MG63 (cell line): ENCODE data around the gene SLC17A5. TPM values are rescaled to one million over a fixed set of nuclear protein-coding genes. Genes with fewer than 3 reads are reported as not detected.
A peak's percentile ranks its signal among the peaks of the same experiment; 100 is the strongest.

Source experiments
- DNase-seq: peaks from one replicate; pipeline ENCODE4 v3.0.0-alpha.2; 2020
- H3K27me3 ChIP-seq: fragments of 250-450 bp; sonication (Bioruptor Pico); 2 replicates; pipeline ENCODE4 v1.5.1; 2020; ENCODE audit warnings: mild to moderate bottlenecking, moderate library complexity
- H3K36me3 ChIP-seq: fragments of 250-450 bp; sonication (Bioruptor Pico); 2 replicates; pipeline ENCODE4 v1.5.1; 2020; ENCODE audit warnings: mild to moderate bottlenecking, moderate library complexity
- H3K4me3 ChIP-seq: fragments of 250-450 bp; sonication (Bioruptor Pico); 2 replicates; pipeline ENCODE4 v1.5.1; 2020; ENCODE audit warnings: mild to moderate bottlenecking, moderate library complexity
- H3K9me3 ChIP-seq: fragments of 250-450 bp; sonication (Bioruptor Pico); 2 replicates; pipeline ENCODE4 v1.5.1; 2020; ENCODE audit warnings: mild to moderate bottlenecking, moderate library complexity
- total RNA-seq: library from RNA; depleted of rRNA; stranded (reverse); fragments of >200 nt; shearing (Covaris generic); gene quantifications from 2 replicates; pipeline ENCODE4 v1.2.3, GENCODE V29; 2014; ENCODE audit warnings: low replicate concordance

The SLC17A5 gene
- total RNA-seq, 1 experiment from 2014 or later = 8.1 TPM

DNA sequence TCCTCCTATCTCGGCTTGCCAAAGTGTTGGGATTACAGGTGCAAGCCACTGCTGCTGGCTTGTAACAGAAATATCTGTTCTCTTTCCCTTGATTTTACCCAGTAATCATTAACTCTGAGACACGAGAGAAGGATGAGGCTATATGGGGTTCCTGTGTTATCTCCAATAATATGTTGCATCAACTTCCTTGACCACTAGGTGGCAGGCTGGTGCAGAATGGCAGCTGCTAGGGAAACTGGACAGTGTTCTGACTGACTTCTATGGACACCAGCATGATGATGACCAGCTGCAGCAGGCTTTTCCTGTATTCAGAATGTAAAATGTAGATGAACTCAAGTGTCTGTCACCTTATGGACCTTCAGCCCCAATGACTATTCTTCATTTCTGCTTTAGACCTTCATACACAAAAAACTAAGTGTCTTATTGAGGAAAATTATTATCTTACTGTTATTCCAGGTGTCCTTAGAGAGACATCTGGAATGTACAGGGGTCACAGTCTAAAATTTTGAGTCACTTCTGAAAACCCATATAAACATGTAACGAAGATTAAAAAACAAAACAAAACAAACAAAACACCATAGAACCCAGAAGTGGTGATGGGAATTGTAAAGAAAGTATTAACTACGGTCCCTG, 21.8 kb upstream of the SLC17A5 start:
- Histone ChIP-seq H3K4me3 (no peak overlapping the region), H3K36me3 (no peaks in the 10 kb centered on the region), H3K27me3 (no peaks in the 10 kb centered on the region), H3K9me3 (no peaks in the 10 kb centered on the region)
- peak; percentile 45 for DNase-seq

DNA sequence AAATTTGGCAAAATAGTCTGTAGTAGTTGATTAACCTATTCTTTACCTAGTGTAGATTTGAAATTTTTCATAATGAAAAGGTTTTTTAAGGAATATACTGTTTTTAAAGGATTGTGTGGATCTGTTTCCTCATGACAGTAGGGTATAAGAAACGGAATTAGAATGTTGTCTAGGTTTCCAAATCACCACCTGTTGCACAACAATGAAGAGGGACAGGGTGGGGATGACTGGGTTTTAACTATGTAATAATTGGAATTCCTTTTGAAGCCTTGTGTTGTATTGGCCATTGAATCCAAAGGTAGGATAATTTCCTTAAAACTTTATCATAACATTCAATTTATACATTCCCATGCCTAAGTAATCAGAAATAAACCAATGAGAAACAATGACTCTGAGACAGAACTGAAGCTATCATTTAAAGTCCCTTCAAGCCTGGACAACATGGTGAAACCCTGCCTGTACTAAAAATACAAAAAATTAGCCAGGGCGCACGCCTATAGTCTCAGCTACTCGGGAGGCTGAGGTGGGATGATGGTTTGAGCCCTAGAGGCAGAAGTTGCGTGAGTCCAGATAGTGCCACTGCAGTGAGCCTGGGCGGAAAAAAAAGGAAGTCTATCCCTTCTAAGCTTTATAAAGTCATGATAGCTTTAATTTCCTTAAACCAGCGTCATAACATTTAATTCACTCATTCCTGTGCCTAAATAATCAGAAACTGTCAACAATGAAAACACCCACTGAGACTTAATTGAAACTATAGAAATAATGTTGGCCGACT, 18.3 kb upstream of the SLC17A5 start:
- Histone ChIP-seq H3K4me3 (no peak overlapping the region), H3K27me3 (no peaks in the 10 kb centered on the region; the same call in 1 of the 2 replicates), H3K36me3 (no peaks in the 10 kb centered on the region), H3K9me3 (no peaks in the 10 kb centered on the region)
- no peak for DNase-seq

DNA sequence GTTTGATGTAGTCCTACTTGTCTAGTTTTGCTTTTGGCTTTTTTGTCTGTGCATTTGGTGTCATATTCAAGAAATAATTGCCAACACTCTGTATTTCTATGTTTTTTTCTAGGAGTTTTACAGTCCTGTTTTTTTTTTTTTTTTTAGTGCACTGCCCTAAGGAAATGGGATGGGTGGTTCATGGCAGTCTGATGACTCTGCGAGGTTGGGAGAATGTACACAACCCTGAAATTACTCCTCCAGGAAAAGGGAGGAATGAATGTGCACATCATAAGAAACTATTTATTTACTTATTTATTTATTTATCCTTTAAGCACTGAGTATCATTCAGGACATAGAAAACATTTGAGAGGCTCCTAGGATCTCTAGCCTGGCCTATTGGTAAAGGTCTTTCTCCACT, 15.2 kb upstream of the SLC17A5 start:
- H3K4me3 ChIP-seq = no peak overlapping the region
- H3K27me3 ChIP-seq = no peaks in the 10 kb centered on the region; the same call in 1 of the 2 replicates
- H3K36me3 ChIP-seq = no peaks in the 10 kb centered on the region
- H3K9me3 ChIP-seq = no peaks in the 10 kb centered on the region
- DNase-seq = no peak

DNA sequence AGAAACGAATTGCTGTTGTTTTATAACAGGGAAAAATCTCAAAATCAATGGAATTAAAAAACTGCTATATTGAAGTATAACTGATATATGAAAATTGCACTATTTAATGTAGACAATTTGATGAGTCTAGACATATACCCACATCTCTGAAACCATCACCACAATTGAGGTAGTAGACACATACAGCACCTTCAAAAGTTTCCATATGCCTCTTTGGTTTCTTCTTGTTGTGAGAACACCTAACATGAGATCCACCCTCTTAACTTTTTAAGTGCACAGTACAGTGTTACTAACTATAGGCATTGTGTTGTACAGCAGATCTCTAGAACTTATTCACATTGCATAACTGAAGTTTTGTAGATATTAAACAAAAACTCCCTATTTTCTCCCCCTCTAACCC, 14.0 kb upstream of the SLC17A5 start:
- H3K9me3 ChIP-seq = no peaks in the 10 kb centered on the region
- no peak for DNase-seq
- no peak overlapping the region for H3K4me3 ChIP-seq
- no peaks in the 10 kb centered on the region; the same call in 1 of the 2 replicates for H3K27me3 ChIP-seq
- H3K36me3 ChIP-seq = no peaks in the 10 kb centered on the region

DNA sequence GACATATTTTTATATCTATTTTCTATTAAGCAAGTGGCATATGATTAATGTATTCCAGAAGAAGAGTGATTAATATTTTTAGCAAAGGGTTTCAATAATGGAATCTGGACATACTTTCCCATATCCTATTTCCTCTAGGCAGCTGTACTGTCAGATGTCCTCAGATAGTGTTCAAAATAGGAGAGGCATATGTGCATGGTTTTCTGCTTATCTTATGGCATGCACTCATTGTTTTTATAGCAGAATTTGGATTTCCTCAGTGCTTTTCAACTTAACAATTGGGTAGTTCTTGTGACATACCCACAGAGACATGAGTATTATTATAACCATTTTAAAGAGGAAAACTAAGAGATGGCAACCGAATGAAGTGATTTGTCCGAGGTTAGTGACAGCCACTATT, 12.6 kb upstream of the SLC17A5 start:
- DNase-seq = no peak
- H3K4me3 ChIP-seq = no peak overlapping the region
- H3K36me3 ChIP-seq = no peaks in the 10 kb centered on the region
- no peaks in the 10 kb centered on the region for H3K9me3 ChIP-seq
- no peaks in the 10 kb centered on the region; the same call in 1 of the 2 replicates for H3K27me3 ChIP-seq

DNA sequence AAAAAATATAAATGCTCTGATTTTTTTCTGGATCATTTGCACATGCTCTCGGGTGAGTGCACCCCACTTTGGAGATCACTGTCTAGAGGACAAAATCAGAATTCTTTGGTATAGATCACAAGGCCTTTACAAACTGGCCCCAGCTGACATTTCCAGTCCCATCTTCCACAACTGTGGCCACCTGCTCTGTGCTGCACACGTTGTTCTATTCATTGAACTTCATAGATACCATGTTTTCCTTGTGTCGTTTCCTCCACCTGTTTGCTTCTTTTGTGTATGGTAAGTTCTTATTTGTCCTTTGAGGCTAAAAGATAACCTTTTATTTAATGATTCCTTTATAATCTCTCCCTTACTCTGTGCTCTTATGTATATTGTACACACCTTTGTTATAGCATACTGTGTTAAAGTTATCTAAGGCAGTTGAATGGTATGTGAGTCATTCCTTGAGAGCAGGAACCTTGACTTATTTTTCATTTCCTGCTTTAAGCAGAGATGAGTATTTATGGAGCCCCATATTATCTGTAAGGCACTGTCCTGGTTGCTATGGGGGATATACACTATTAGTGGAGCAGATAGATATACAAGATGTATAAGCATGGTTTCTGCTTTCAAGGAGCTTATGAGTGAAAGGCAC, 12.0 kb upstream of the SLC17A5 start:
- Histone ChIP-seq H3K4me3 (no peak overlapping the region), H3K27me3 (no peaks in the 10 kb centered on the region; the same call in 1 of the 2 replicates), H3K36me3 (no peaks in the 10 kb centered on the region), H3K9me3 (no peaks in the 10 kb centered on the region)
- DNase-seq = no peak

DNA sequence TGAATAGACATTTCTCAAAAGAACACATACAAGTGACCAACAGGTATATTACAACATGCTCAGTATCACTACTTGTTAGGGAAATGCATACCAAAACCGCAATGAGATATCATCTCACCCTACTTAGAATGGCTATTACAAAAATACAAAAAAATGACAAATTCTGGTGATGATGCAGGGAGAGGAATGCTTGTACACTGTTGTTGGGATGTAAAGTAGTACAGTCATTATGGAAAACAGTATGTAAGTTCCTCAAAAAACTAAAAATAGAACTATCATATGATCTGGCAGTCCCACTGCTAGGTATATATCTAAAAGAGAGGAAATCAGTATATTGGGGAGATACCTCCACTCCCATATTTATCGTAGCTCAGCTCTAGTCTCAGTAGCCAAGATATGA, 10.9 kb upstream of the SLC17A5 start:
- no peak overlapping the region for H3K4me3 ChIP-seq
- H3K27me3 ChIP-seq = no peaks in the 10 kb centered on the region; the same call in 1 of the 2 replicates
- no peaks in the 10 kb centered on the region for H3K9me3 ChIP-seq
- no peak for DNase-seq
- no peaks in the 10 kb centered on the region for H3K36me3 ChIP-seq

DNA sequence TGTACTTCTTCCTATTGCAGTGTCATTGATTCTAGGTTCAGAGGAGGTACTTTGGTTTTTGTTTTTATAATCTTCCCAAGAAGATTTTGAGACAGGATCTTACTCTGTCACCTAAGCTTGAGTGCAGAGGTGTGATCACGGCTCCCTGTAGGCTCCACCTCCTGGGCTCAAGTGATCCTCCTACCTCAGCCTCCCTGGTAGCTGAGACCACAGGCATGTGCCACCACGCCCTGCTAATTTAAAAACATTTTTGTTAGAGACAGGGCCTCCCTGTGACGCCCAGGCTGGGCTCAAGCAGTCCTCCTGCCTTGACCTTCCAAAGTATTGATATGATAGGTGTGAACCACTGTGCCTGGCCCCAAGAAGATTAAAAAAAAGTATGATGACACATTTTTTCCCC, 3.4 kb upstream of the SLC17A5 start:
- peak; percentile 21 for DNase-seq
- Histone ChIP-seq H3K27me3 (no peaks in the 10 kb centered on the region), H3K36me3 (peaks cover 2% of the 10 kb centered on the region; the same call in 1 of the 2 replicates), H3K4me3 (no peak overlapping the region), H3K9me3 (no peaks in the 10 kb centered on the region)

DNA sequence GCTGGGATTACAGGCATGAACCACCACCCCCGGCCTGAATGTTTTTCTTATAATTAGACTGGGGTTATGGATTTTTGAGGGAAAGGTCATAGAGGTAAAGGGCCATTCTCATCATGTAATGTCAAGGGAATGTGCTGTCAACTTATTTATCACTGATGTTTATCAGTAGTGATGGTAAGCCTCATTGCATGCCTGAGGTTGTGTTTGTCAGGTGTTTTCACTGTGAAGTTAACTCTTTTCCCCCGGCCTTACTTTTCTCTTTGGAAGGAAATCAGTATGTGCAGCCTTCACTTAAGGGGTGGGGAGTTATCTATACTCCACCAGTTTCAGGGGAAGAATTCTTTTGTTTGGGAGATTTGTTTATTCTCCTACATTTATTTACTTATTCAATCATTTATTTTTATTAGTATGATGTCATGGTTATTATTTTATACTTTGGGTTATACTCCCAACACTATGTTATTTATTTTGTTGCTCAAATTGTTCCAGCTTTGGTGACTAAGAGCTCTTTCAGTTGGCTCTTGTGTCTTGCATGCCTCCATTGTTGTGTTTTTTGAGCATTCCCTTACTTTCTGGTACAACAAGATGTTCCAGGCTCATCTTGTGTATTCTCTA, 2.8 kb upstream of the SLC17A5 start:
- no peak for DNase-seq
- Histone ChIP-seq H3K27me3 (no peaks in the 10 kb centered on the region), H3K4me3 (no peak overlapping the region), H3K36me3 (peaks cover 2% of the 10 kb centered on the region; the same call in 1 of the 2 replicates), H3K9me3 (no peaks in the 10 kb centered on the region)

DNA sequence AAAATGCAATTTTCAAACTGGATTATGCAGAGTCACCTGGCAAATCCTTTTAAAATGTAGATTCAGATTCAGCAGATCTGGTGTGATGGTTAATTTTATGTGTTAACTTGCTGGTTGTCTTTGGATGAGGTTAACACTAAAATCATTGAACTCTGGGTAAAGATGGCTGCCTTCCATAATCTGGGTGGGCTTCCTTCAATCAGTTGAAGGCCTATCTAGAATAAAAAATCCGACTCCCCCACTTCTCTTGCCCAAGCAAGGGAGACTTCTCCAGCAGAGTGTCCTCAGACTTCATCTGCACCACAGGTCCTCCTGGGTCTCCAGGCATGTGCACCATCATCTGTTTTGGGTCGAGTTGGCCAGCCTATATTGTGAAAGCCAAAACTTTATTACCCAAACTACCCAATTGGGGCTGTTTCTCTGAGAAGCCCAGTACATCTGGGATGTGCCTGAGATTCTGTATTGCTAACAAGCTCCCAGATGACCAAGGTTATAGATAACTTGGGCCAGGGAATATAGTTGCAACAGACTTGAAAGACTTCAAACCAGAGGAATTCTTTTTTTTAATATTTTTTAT, 1.6 kb upstream of the SLC17A5 start:
- no peaks in the 10 kb centered on the region for H3K9me3 ChIP-seq
- peaks cover 2% of the 10 kb centered on the region; the same call in 1 of the 2 replicates for H3K36me3 ChIP-seq
- no peak for DNase-seq
- no peaks in the 10 kb centered on the region for H3K27me3 ChIP-seq
- H3K4me3 ChIP-seq = no peak overlapping the region

DNA sequence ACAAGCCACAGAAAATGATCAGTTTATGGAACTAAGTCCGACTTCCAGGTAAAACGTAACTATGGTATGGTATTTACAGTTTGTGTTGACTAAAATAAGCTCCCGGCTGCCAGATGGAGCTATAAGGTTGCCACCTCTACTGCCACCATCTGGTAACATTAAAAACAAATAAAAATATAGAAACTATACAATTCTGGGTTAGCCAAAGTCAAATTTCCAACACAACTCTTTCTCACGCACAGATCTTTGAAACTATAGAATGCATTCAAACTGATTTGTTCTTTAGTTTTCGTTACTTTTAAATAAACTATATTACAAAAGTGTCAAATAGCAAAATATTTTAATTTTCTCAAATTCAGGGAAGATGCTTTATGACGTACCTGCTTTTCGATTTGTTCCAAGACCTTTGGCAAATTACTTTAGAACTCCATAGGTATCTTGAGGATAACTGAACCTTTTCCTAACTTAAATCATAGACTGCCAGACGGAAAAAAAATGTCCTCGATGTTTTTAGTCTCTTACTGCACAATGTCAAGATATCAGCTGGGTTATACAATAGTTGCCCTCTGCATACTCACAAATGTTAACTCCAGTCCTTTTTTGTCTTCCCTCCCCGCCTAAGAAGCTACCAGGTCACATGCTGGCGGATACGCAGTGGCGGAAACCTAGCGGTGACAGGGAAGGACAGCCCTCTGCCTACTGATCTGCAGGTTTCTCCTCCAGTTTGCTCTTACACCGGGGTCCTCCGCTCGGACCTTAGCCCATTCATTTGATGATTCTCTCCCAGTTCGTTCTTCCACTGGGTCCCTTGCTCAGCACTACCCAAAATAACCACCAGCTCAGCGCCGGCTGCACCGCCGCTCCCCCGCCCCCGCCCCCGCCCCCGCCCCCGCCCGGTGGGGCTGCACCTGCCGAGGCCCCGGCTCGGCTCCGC, 888 bp downstream of the SLC17A5 start:
- Histone ChIP-seq H3K36me3 (peaks cover 5% of the 10 kb centered on the region; the same call in 1 of the 2 replicates), H3K27me3 (no peaks in the 10 kb centered on the region), H3K9me3 (no peaks in the 10 kb centered on the region), H3K4me3 (peak overlapping the region; percentile 85)
- peak; percentile 41 for DNase-seq

DNA sequence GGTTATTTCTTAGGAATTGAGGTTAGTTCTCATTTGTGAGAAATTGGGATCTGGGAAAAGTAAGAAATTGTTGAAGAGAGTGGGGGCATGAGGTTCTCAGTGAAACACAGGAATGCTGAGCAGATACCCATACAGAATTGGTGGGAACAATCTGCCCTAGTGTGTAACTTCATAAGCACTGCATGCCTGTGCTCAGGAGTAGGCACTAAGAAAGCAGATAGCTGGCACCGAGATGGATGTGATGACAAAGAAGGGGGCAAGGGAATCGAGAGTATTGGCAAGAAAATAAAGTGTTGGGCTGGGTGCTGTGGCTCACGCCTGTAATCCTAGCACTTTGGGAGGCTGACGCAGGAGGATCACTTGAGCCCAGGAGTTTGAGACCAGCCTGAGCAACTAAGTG, 4.0 kb downstream of the SLC17A5 start:
- H3K9me3 ChIP-seq = no peaks in the 10 kb centered on the region
- no peak overlapping the region for H3K4me3 ChIP-seq
- peaks cover 5% of the 10 kb centered on the region; the same call in 1 of the 2 replicates for H3K36me3 ChIP-seq
- no peak for DNase-seq
- H3K27me3 ChIP-seq = no peaks in the 10 kb centered on the region

DNA sequence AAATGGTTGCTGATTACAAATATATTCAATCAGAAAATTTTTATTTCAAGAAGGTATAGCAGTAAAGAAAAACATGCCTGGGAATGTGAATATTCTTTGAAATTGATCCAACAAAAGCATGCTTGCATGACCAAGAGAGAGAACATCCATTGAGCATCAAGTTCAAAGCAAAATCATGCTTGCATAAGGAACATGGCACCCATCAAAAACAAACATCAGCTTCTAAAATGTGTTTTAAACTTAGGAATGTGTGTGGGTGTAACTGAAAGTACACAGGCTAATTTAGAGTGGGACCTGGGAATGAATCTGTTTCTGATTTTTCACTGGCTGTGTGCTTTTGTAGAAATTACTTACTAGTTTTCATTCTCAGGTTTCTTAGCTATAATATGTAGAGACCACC, 5.6 kb downstream of the SLC17A5 start:
- H3K27me3 ChIP-seq = no peaks in the 10 kb centered on the region
- H3K4me3 ChIP-seq = no peak overlapping the region
- H3K9me3 ChIP-seq = no peaks in the 10 kb centered on the region
- peaks cover 3% of the 10 kb centered on the region; the same call in 1 of the 2 replicates for H3K36me3 ChIP-seq
- DNase-seq = no peak

DNA sequence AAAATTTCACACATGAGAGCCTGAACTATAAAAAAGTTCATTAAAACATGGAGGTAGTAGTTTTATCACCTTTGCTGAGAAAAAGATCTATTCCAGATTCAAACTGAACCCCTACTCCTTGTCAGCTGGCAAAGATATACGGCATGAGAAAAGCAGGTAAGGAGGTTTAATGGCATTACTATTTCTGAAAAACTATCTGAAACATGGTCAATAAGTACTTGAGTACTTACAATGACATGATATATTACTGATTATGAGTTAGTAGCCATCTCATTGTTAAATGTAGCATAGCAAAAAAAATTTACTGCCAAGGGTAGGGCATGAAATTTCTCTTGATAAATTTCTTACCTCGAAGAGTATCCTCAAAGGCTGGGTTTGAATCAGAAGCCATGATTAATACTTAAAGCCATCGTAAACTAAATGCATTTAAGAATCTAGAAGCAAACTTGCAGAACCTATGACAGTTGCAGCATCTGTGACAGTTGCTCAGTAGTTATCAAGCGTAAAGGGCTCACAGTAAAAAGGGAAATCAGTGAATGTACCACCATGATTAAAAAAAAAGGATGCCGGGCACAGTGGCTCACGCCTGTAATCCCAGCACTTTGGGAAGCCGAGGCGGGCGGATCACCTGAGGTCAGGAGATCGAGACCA, 8.7 kb downstream of the SLC17A5 start:
- peaks cover 3% of the 10 kb centered on the region; the same call in 1 of the 2 replicates for H3K36me3 ChIP-seq
- no peak for DNase-seq
- no peaks in the 10 kb centered on the region for H3K9me3 ChIP-seq
- H3K27me3 ChIP-seq = no peaks in the 10 kb centered on the region
- H3K4me3 ChIP-seq = peak overlapping the region; percentile 47

DNA sequence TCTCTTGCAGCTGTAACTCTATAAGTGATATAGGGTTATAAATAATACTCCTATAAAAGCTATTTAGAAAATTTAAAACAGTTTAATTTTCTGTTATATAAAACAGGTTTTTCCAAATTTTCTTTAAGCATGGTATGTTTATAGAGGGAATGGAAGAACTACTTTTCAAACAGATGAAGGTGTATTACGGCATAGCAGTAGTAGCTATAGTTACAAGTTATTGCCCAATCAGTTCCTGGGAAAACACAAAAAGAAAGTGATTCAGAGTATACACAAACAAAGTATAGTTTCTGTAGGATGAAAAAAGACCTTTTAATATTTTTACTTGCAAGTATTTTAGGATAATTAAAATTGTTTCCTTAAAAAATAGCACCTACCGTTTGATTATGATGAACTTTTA, 9.8 kb downstream of the SLC17A5 start:
- Histone ChIP-seq H3K27me3 (no peaks in the 10 kb centered on the region), H3K36me3 (peaks cover 3% of the 10 kb centered on the region; the same call in 1 of the 2 replicates), H3K4me3 (no peak overlapping the region), H3K9me3 (no peaks in the 10 kb centered on the region)
- DNase-seq = no peak
